Measurements from ENCODE around the gene TNFAIP3. TPM values are rescaled to one million over a fixed set of nuclear protein-coding genes. Genes with fewer than 3 reads are reported as not detected.

The TNFAIP3 gene
- total and polyA plus RNA-seq, 2 donors (not counting 3 experiments of a cell fraction or from before 2014, with no cell fraction given) = 4.0 to 8.6 TPM

GRCh38 chr6:137852346-137852745, 14.7 kb upstream of the TNFAIP3 start:
- dilution Hi-C loops (cut with MboI; ENCODE audit: extremely low pct_ligation_motif_present, low sequenced_read_pairs) = no loop called here
- no peaks in the 10 kb centered on the region for H3K9me3 ChIP-seq (replicated peaks; ENCODE audit: control insufficient read depth, insufficient read depth, low read length)
- intact Hi-C loops (cut with micrococcal nuclease) = loop anchor here (5.0 kb wide), 1 partner anchor 145 kb away; no protein-coding TSS in a partner anchor
- no TSS peak for BruUV-seq (replicated peaks)
- peaks cover 14% of the 10 kb centered on the region for H3K4me1 ChIP-seq (ENCODE audit: control insufficient read depth, extremely low read depth, insufficient read depth, low read length)
- DNase-seq (ENCODE audit: low read depth, low spot score) = no peak
- H3K4me2 ChIP-seq (ENCODE audit: insufficient read depth, low read length) = no peak overlapping the region
- FAIRE-seq = no peak
- ChIA-PET CTCF (interaction anchor here (1.4 kb wide), 2 partner anchors 15 to 152 kb away, joined by 3 to 4 read pairs; partner anchors contain the start of gene TNFAIP3), POLR2A (no interaction called here)
- no peak overlapping the region for H3K9ac ChIP-seq (replicated peaks; ENCODE audit: extremely low read depth, insufficient read depth, low read length)
- H3K9me1 ChIP-seq (replicated peaks; ENCODE audit: control insufficient read depth, extremely low read depth, insufficient read depth, low read length) = no peaks in the 10 kb centered on the region
- H3K4me3 ChIP-seq (replicated peaks in 1 of 3; ENCODE audit: insufficient read depth in 1 of 3, low read depth in 1 of 3, low read length in 3 of 3) = no peak overlapping the region
- TF ChIP-seq JUN (IDR thresholded peaks at IDR 0.05; ENCODE audit: borderline replicate concordance, insufficient read depth, insufficient read length, low read depth) (no peak), CTCF (IDR thresholded peaks at IDR 0.05; ENCODE audit: extremely low read depth in 1 of 2, insufficient read depth in 1 of 2, low read depth in 1 of 2, low read length in 2 of 2) (no peak), MAX (IDR thresholded peaks at IDR 0.05; ENCODE audit: insufficient read depth, insufficient read length) (no peak)
- no peak overlapping the region for H2AFZ ChIP-seq (ENCODE audit: low read depth, low read length)
- no peaks in the 10 kb centered on the region for H3K36me3 ChIP-seq (ENCODE audit: control insufficient read depth in 2 of 2, extremely low read depth in 1 of 2, insufficient read depth in 2 of 2, low read length in 2 of 2)
- H3K79me2 ChIP-seq (ENCODE audit: control insufficient read depth, insufficient read depth, low read length) = no peaks in the 10 kb centered on the region
- no peaks in the 10 kb centered on the region for H3K27me3 ChIP-seq (ENCODE audit: control insufficient read depth in 2 of 2, insufficient read depth in 2 of 2, low read length in 2 of 2)
- no peak overlapping the region for H3K27ac ChIP-seq (ENCODE audit: insufficient read depth, low read depth, low read length)
- H4K20me1 ChIP-seq (replicated peaks; ENCODE audit: control insufficient read depth, extremely low read depth, insufficient read depth, low read length) = no peaks in the 10 kb centered on the region

GRCh38 chr6:137852811-137853210, 14.2 kb upstream of the TNFAIP3 start:
- H2AFZ ChIP-seq (ENCODE audit: low read depth, low read length) = no peak overlapping the region
- ChIA-PET CTCF (interaction anchor here (1.4 kb wide), 2 partner anchors 14 to 152 kb away, joined by 3 to 4 read pairs; partner anchors contain the start of gene TNFAIP3), POLR2A (no interaction called here)
- FAIRE-seq = no peak
- no peak for DNase-seq (ENCODE audit: low read depth, low spot score)
- dilution Hi-C loops (cut with MboI; ENCODE audit: extremely low pct_ligation_motif_present, low sequenced_read_pairs) (no loop called here), intact Hi-C loops (cut with micrococcal nuclease) (loop anchor here (5.0 kb wide), 1 partner anchor 146 kb away; no protein-coding TSS in a partner anchor)
- H3K27me3 ChIP-seq (ENCODE audit: control insufficient read depth in 2 of 2, insufficient read depth in 2 of 2, low read length in 2 of 2) = no peaks in the 10 kb centered on the region
- no peaks in the 10 kb centered on the region for H3K9me1 ChIP-seq (replicated peaks; ENCODE audit: control insufficient read depth, extremely low read depth, insufficient read depth, low read length)
- H3K9me3 ChIP-seq (replicated peaks; ENCODE audit: control insufficient read depth, insufficient read depth, low read length) = no peaks in the 10 kb centered on the region
- no peak overlapping the region for H3K4me3 ChIP-seq (replicated peaks in 1 of 3; ENCODE audit: insufficient read depth in 1 of 3, low read depth in 1 of 3, low read length in 3 of 3)
- H3K36me3 ChIP-seq (ENCODE audit: control insufficient read depth in 2 of 2, extremely low read depth in 1 of 2, insufficient read depth in 2 of 2, low read length in 2 of 2) = no peaks in the 10 kb centered on the region
- TF ChIP-seq POLR2A (IDR thresholded peaks at IDR 0.05; ENCODE audit: low read depth, low read length) (no peak), EZH2 (IDR thresholded peaks at IDR 0.05; ENCODE audit: borderline replicate concordance, low read depth, low read length, severe bottlenecking) (no peak), MYC (IDR thresholded peaks at IDR 0.05; ENCODE audit: low read depth, low read length) (no peak), CTCF (IDR thresholded peaks at IDR 0.05; ENCODE audit: extremely low read depth in 1 of 2, insufficient read depth in 1 of 2, low read depth in 1 of 2, low read length in 2 of 2) (no peak), JUN (IDR thresholded peaks at IDR 0.05; ENCODE audit: borderline replicate concordance, insufficient read depth, insufficient read length, low read depth) (no peak), FOS (IDR thresholded peaks at IDR 0.05; ENCODE audit: borderline replicate concordance, insufficient read depth, low read length) (no peak), MAX (IDR thresholded peaks at IDR 0.05; ENCODE audit: insufficient read depth, insufficient read length) (no peak), POLR2AphosphoS5 (IDR thresholded peaks at IDR 0.05; ENCODE audit: insufficient read depth, low read depth, low read length) (no peak), GATA2 (IDR thresholded peaks at IDR 0.05; ENCODE audit: insufficient read depth, insufficient read length, low read depth, low read length) (no peak)
- H4K20me1 ChIP-seq (replicated peaks; ENCODE audit: control insufficient read depth, extremely low read depth, insufficient read depth, low read length) = no peaks in the 10 kb centered on the region
- H3K79me2 ChIP-seq (ENCODE audit: control insufficient read depth, insufficient read depth, low read length) = no peaks in the 10 kb centered on the region
- no peak overlapping the region for H3K4me2 ChIP-seq (ENCODE audit: insufficient read depth, low read length)
- BruUV-seq (replicated peaks) = no TSS peak
- no peak overlapping the region for H3K9ac ChIP-seq (replicated peaks; ENCODE audit: extremely low read depth, insufficient read depth, low read length)
- H3K4me1 ChIP-seq (ENCODE audit: control insufficient read depth, extremely low read depth, insufficient read depth, low read length) = peaks cover 14% of the 10 kb centered on the region
- H3K27ac ChIP-seq (ENCODE audit: insufficient read depth, low read depth, low read length) = no peak overlapping the region
